H54 (cell line): Measurements from ENCODE around the gene KREMEN1.
A peak's percentile ranks its signal among the peaks of the same experiment; 100 is the strongest.

ENCODE experiments used
- DNase-seq: peaks from one replicate; pipeline ENCODE4 v3.0.0; 2011; ENCODE audit warnings: low spot score, mixed read lengths; ENCODE audit not compliant: insufficient read length
- FAIRE-seq: peaks from 3 replicates; lab custom pipeline; 2011; peaks lifted over from hg19 to GRCh38; lab: Jason Lieb, UNC
- POLR2A ChIP-seq: IDR thresholded peaks from 2 replicates; pipeline ENCODE4 v1.6.1; 2011; ENCODE audit warnings: low read depth, mild to moderate bottlenecking, low read length

Gene KREMEN1

DNA sequence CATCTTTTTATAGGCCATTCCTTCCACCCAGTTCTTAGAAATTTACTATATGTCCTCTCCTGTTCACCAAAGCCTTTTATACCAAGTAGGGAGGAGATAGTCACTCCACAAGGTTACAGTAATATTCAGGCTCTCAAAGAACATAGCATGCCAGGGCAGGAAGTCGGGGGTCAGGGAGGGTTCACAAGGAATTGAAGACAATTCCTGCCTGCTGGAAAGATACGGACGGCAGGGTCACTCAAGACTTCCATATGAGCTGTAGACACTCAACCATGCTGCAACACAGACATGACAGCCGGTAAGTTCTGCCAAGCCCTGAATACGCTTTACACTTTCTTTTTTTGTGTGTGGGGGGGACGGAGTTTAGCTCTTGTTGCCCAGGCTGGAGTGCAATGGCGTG is 11.9 kb upstream of the KREMEN1 start:
- no peak for TF ChIP-seq POLR2A
- DNase-seq (no peak), FAIRE-seq (no peak)

DNA sequence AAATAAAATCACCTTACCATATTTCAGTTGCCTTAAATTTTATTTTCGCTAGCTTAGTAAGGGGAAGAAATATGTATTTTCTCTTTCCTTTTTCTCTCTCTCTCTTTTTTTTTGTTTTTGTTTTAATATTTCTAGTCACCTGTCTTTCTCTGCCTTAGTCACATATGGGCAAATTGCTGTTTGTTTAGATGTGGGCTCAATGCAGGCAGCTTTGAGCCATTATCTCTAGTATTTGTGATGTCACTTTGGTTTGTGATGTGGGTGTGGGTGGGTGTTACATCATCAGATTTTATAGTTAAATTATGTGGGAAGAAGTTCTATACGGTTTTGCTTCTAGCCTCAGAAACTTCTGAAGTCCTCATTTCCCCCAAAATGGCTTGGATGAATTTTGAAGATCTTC is 11.1 kb upstream of the KREMEN1 start, which contains the start of gene C22orf31:
Gene C22orf31, minus strand, starts transcription at position 59 of the 400 bp plus-strand sequence. Its CDS starts 39 bp downstream, at position 20.
- DNase-seq (no peak), FAIRE-seq (no peak)
- no peak for TF ChIP-seq POLR2A

GRCh38 chr22:29062286-29062821 is 10.5 kb upstream of the KREMEN1 start:
- DNase-seq (no peak), FAIRE-seq (no peak)
- TF ChIP-seq POLR2A, result no peak

DNA sequence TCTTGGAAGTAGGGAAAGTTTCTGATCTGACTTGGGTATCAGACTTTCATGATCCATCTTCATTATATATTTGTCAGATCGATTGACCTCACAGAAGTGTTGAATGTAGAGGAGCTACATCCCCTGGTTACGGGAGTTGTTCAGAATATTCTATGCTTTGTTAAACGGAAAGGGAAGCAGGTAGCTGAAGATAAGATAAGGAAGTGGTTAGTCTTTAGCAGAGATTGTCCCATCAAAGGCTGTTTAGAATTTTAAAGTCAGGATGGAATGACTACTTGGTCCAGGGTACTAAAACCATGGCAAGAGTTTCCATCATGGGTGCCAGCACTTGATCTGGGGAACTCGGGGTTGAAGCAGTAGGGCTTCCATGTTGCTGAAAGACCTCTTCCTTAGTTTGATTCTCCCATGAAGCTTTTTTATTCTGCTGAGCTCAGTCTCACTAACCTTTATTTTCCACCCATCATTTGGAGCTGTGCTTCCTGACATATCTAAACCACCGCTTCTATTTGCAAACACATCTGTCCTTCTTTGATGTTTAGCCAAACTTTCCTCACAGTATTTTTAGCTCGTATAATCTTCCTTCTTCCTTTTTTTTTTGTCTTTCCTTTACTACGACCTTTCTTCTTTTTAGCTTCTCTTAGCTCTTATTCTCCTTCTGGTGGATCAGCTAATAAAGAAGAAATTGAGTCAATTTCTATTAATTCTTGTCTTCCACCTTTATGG is 7.2 kb upstream of the KREMEN1 start:
- DNase-seq, result no peak
- no peak for TF ChIP-seq POLR2A
- no peak for FAIRE-seq

DNA sequence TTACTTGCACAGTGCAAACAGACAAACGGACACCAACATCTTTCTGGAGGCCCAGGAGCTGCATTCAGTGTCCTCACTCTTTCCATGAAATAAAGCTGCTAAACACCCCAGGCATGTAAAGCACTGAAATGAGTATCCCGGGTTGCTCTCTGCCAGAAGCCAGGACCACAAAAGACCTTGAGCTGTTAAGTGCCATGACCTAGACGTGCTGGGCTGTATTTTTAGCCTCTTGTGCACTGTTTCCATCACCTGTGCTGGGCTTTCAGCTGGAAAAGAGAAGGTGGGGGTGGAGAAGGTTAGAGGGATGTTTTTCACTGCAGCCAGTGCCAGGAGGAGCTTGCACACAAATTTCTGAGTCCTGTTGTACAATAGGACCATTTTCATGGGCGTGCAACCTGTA is 3.4 kb upstream of the KREMEN1 start:
- TF ChIP-seq POLR2A, result no peak
- FAIRE-seq, result no peak

GRCh38 chr22:29070490-29070889 is 2.3 kb upstream of the KREMEN1 start:
- FAIRE-seq (no peak), DNase-seq (no peak)
- TF ChIP-seq POLR2A, result no peak

More for the DNA sequence above, 3.4 kb upstream of the KREMEN1 start:
- DNase-seq, result no peak

GRCh38 chr22:29071261-29072045 is 1.4 kb upstream of the KREMEN1 start:
- DNase-seq, result no peak
- FAIRE-seq, result no peak
- TF ChIP-seq POLR2A, result no peak

- FAIRE-seq (no peak), DNase-seq (peak; percentile 75)
- TF ChIP-seq POLR2A, result no peak
Observed at GRCh38 chr22:29072193-29072978, 449 bp upstream of the KREMEN1 start.

DNA sequence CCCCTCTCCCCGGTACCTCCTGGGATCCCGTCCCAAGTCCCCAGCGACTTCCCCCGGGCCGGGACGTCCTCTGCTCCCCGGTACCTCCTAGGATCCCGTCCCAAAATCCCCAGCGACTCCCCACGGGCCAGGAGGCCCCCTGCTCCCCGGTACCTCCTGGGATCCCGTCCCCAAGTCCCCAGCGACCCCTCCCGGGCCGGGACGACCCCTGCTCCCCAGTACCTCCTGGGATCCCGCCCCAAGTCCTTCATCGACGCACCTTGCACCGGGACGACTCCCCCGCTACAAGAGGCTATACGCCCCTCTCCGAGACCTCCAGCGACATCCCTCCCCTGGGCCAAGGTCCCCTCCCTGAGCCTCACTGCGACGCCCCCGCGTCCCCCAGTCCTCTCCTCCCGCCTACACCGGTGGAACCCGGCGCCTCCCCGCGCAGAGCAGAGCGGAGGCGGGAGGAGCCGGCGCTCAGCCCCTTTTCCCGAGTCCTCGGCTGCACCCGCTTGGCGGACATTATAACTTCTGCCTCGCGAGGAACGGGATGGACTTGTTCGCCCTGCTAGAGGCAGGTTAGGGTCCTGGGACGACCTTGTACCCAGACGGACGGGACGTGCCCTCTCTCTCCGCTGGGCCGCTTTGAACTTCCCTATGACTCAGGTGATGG is 912 bp downstream of the KREMEN1 start:
- FAIRE-seq (no peak), DNase-seq (no peak)
- TF ChIP-seq POLR2A, result no peak

DNA sequence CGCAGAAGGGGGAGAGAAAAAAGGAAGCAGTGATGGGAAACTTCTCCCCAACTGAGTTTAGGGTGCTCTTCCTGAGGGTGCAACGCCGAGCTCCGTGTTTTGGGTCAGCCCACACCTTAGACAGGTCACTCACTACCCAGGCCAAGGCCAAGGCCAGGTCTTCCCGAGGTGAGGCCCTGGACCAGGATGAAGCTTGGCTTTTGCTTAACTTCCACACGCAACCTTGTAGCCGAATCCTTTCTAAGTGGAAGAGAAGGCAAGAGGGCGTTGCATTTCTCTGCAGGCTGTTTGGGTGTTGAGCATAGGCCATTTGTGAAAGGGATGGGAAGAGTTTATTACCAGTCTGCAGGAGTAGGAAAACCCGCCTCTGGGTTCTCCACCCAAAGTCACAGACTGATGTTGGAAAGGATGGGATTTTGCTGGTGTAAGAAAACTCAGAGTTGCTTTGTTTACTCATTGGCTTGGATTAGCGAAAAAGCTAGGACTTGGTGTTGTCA is 1.5 kb downstream of the KREMEN1 start:
- DNase-seq, result no peak
- FAIRE-seq, result no peak
- no peak for TF ChIP-seq POLR2A

DNA sequence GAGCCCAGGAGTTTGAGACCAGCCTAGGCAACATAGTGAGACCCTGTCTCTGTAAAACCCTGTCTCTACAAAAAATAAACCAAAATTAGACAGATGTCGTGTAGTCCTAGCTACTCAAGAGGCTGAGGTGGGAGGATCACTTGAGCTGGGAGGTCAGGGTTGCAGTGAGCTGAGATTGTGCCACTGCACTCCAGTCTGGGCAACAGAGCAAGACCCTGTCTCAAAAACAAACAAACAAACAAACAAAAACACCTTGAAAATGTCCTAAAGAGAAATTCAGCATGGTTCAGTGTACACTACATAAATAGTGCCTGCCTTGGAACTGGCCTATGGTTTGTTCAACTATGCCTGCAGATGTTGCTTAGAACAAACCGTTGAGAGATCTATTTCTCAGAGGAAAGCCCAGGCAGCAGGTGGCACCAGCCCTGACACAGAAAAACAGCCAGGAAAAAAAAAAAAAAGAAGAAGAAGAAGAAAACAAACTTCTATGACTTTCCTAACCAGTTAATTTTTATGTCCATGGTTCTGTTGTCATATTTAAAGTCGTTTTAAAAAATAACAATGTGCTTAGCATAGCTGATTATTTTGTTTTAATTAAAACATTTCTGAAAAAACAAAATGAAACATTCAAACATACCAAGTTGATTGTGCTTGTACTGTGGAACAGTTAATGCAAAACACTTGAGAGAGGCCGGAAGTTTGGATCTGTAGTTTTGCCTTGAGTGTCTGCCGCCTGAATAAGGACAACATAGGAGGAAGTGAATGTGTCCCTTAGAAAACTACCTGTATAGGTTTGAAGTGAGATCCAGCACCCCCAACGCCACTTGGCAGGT is 5.4 kb downstream of the KREMEN1 start:
- FAIRE-seq, result no peak
- no peak for DNase-seq
- TF ChIP-seq POLR2A, result no peak

DNA sequence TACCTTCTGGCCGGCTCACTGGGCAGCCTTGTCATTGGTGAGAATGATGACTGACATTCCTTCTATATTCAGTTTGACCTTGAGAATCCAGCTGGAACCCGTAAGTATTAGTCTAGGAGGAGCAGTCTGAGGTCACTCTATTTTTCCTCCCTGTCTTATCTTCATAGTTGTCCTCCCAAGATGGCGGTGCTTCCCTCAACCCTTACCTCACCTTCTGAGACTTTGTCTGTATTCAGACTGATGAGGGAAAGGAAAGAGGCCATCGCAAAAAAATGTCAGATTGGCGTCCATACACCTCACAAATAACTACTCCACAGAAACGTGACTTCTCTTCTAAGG is 6.0 kb downstream of the KREMEN1 start:
- FAIRE-seq, result no peak
- DNase-seq, result no peak
- no peak for TF ChIP-seq POLR2A

GRCh38 chr22:29079218-29079901 is 6.5 kb downstream of the KREMEN1 start:
- TF ChIP-seq POLR2A, result no peak
- DNase-seq (no peak), FAIRE-seq (no peak)
